VCaP (cell line): ENCODE measurements around the gene ADAM10.

ENCODE experiments used
- H3K27ac ChIP-seq: fragments of 450-650 bp; 2 replicates; pipeline ENCODE4 v1.5.1; 2017
- TF ChIP-seq, protein P1 (sequence below): fragments of 450-650 bp; conservative IDR thresholded peaks from 2 replicates; pipeline ENCODE4 v1.5.1; 2017; ENCODE audit warnings: mild to moderate bottlenecking, moderate library complexity

Gene ADAM10

DNA sequence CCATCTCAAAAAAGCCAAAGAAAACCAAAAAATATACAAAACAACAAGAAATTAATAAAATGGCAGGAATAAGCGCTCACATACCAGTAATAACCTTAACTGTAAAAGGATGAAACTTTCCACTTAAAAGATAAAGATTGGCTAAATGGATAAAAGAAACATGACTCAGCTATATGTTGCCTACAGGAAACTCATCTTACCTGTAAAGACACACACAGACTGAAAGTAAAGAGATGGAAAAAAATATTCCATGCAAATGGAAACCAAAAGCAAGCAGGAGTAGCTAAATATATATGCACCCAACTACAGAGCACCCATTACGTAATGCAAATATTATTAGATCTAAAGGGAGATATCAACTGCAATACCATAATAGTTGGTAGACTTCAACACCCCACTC, 49.7 kb downstream of the ADAM10 start:
- no peak overlapping the region for H3K27ac ChIP-seq
- TF ChIP-seq, protein P1, sequence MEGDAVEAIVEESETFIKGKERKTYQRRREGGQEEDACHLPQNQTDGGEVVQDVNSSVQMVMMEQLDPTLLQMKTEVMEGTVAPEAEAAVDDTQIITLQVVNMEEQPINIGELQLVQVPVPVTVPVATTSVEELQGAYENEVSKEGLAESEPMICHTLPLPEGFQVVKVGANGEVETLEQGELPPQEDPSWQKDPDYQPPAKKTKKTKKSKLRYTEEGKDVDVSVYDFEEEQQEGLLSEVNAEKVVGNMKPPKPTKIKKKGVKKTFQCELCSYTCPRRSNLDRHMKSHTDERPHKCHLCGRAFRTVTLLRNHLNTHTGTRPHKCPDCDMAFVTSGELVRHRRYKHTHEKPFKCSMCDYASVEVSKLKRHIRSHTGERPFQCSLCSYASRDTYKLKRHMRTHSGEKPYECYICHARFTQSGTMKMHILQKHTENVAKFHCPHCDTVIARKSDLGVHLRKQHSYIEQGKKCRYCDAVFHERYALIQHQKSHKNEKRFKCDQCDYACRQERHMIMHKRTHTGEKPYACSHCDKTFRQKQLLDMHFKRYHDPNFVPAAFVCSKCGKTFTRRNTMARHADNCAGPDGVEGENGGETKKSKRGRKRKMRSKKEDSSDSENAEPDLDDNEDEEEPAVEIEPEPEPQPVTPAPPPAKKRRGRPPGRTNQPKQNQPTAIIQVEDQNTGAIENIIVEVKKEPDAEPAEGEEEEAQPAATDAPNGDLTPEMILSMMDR = no peak

DNA sequence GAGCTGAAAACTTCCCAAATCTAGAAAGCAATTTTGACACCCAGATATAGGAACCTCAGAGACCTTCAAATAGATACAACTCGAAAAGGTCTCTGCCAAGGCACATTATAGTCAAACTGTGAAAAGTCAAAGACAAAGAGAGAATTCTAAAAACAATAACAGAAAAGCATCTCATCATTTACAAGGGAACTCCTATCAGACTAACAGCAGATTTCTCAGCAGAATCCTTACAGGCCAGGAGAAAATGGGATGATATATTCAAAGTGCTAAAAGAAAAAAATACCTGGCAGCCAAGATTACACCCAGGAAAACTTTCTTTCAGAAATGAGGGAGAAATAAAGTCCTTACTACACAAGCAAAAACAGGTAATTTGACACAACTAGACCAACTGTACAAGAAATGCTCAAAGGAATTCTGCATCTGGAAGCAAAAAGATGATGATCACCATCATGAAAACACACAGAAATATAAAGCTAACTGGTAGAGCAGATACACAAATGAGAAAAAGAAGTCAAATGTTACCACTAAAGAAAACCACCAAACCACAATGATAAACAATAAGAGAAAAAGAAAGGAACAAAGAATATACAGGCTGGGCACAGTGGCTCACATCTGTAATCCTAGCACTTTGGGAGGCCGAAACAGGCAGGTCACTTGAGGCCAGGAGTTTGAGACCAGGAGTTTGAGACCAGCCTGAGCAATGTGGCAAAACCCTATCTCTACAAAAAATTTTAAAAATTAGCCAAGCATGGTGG, 50.4 kb downstream of the ADAM10 start:
- TF ChIP-seq, protein P1 = no peak
- H3K27ac ChIP-seq = no peak overlapping the region

DNA sequence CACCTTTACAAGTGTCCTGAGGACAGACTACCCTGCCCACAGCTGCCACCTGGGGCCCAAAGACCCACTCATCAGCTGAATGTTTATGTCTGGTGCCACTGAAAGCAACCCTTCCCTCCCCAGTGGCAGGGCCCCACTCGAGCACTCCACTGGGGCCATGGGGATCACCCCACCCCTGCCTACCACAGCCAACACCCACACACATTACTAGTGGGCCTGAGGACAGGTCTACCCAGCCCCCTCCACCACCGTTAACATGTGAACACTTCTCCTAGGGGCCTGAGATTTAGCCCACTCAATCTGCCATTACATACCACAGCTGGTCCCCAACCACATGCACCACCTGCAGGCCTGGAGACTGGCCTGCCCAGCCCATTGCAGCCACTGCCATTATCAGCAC, 52.3 kb downstream of the ADAM10 start:
- H3K27ac ChIP-seq = no peak overlapping the region
- TF ChIP-seq, protein P1 = no peak

DNA sequence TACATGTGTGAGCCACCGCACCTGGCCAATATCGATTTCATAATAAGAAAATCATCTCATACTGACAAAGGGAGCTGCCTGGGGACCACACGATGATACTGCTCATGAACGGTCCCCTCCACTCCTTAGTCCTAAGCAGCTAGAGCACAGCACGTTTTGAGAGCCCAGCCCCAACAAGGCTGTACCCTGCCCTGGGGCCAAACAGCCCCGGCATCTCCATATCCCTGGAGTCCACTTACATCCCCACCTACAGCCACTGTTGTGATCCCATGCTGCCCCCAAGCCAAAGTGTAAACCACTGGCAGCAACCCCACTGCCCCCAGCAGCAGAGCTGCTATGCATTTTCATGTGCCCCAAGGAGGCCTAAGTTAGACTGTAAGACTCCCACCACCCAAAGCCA, 52.8 kb downstream of the ADAM10 start:
- TF ChIP-seq, protein P1 = no peak
- H3K27ac ChIP-seq = no peak overlapping the region

DNA sequence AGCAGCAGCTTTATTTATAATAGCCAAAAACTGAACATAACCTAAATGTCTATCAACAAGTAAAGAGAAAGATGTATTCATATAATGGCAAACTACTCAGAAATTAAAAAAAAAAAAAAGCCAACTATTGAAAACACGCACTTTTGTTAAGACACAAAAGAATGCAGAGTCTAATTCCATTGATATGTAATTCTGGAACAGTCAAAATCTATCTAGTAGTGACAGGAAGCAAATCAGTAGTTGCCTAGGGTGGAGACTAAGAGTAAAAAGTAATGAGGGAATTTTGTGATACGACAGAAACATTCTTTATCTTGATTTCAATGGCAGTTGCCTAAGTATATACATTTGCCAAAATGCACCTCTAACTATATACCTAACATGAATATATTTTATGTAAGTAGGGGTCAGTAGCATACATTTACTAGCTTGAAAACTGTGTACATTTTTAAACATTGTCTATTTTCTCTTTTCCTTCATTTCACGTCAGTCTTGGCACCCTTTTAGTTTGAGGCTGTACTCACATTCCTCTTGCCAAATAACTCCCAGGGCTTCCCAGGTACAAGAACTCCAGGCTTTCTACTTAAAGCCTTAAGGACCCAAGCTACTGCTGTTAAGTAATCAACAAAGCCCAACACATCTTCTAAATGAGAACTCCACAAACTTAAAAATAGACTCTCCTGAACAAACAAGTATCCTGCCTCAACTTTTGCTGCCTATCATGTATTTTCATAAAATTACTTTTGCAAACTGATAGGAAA, 54.7 kb downstream of the ADAM10 start:
- H3K27ac ChIP-seq = no peak overlapping the region
- TF ChIP-seq, protein P1 = no peak

DNA sequence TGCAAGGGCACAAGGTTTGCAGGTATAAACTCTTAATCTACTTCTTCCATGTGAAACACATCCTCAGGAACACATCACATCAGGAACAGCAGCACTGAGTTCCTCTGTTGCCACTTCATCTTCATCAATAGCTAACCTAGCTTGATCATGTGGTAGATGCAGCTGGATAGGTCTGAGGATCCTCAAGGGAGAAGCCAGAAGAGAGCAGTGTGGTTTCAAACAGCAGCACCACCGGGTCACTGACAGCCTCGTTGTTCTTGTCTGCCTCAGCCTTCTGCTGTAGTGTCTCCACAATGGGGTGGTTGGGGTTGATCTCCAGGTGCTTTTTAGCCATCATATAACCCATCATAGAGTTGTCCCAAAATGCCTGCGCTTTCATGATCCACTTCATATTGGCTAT, 58.8 kb downstream of the ADAM10 start:
- no peak overlapping the region for H3K27ac ChIP-seq
- TF ChIP-seq, protein P1 = no peak

DNA sequence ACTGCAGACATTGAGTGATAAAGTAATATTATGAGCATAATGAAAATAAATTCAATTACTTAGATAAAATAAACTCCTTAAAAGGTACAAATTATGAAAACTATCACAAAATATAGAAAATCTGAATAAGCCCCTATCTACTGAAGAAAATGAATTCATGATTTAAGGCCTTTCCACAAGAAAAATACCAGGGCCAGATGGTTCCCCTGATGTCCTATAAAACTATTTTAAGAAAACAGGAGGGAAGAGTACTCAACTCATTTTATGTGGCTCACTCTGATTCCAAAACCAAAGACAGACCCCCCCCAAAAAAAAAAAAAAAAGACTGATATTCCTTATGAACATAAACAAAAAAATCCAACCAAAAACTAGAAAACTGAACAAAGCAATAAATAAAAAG, 59.9 kb downstream of the ADAM10 start:
- TF ChIP-seq, protein P1 = no peak

More for the DNA sequence above, 59.9 kb downstream of the ADAM10 start:
- H3K27ac ChIP-seq = no peak overlapping the region
